ENCODE measurements around the gene TMIGD2.

- TF ChIP-seq CTCF (IDR thresholded peaks at IDR 0.05; ENCODE audit: low read depth, low read length) (no peak), POLR2A (IDR thresholded peaks at IDR 0.05; ENCODE audit: extremely low read depth, insufficient read length) (no peak), MAX (IDR thresholded peaks at IDR 0.05; ENCODE audit: low read depth, low read length) (no peak)
These were observed 41.5 kb upstream of the TMIGD2 start, which contains the start of gene MPND for GRCh38 chr19:4343370-4344307.

All from NB4 (cell line).